Stomach (tissue), 4 donors: ENCODE results near the gene SMIM24.

ENCODE experiments used
- CTCF ChIP-seq, 7 experiments: fragments of 450-650 bp in 4 of 7; fragments of 200-600 bp in 3 of 7; sonication (generic) in 3 of 7; IDR thresholded peaks; one replicate each; pipeline ENCODE4 v1.5.1; 2016 to 2019; ENCODE audit warnings: antibody characterized with exemption in 7 of 7, control low read depth in 2 of 7, mild to moderate bottlenecking in 1 of 7
- EP300 ChIP-seq: sonication (generic); formaldehyde crosslinking; IDR thresholded peaks from one replicate; pipeline ENCODE4 v1.6.1; 2017; ENCODE audit warnings: antibody characterized with exemption
- POLR2A ChIP-seq, 4 donors: fragments of 450-650 bp; IDR thresholded peaks; one replicate each; pipeline ENCODE4 v1.6.1; 2016; ENCODE audit warnings: antibody characterized with exemption in 4 of 4, control low read depth in 2 of 4, mild to moderate bottlenecking in 1 of 4, moderate library complexity in 1 of 4
- POLR2AphosphoS5 ChIP-seq, 3 donors: sonication (generic); formaldehyde crosslinking; IDR thresholded peaks; one replicate each; pipeline ENCODE4 v1.6.1; 2016; ENCODE audit warnings: antibody characterized with exemption in 3 of 3

GRCh38 chr19:3474614-3475013 is 5.7 kb downstream of the SMIM24 start:
- TF ChIP-seq CTCF (IDR thresholded peaks at IDR 0.05) (no peak), POLR2A (IDR thresholded peaks at IDR 0.05) (no peak), EP300 (no peak), POLR2AphosphoS5 (IDR thresholded peaks at IDR 0.05) (no peak)
